IgD-negative memory B cell (primary cell): ENCODE data around the gene LGALS7B. TPM values are rescaled to one million over a fixed set of nuclear protein-coding genes. Genes with fewer than 3 reads are reported as not detected.
A peak's percentile ranks its signal among the peaks of the same experiment; 100 is the strongest.

Source experiments
- H3K27ac Mint-ChIP-seq, 3 donors: one replicate each; pipeline ENCODE4 v1.8.0; 2020 to 2022; ENCODE audit warnings: mild to moderate bottlenecking in 3 of 3, mixed read lengths in 3 of 3, moderate library complexity in 1 of 3
- H3K27me3 Mint-ChIP-seq: one replicate; pipeline ENCODE4 v1.8.0; 2021; ENCODE audit warnings: mixed read lengths
- H3K36me3 Mint-ChIP-seq: one replicate; pipeline ENCODE4 v1.8.0; 2020; ENCODE audit warnings: mild to moderate bottlenecking, mixed read lengths
- H3K4me1 Mint-ChIP-seq, 3 donors: one replicate each; pipeline ENCODE4 v1.8.0; 2020 to 2022; ENCODE audit warnings: mixed read lengths in 3 of 3, mild to moderate bottlenecking in 1 of 3
- H3K4me3 Mint-ChIP-seq, 4 donors: one replicate each; pipeline ENCODE4 v1.8.0; 2020 to 2022; ENCODE audit warnings: mild to moderate bottlenecking in 4 of 4, mixed read lengths in 4 of 4, moderate library complexity in 3 of 4
- H3K9me3 Mint-ChIP-seq, 3 donors: one replicate each; pipeline ENCODE4 v1.8.0; 2020 to 2021; ENCODE audit warnings: mixed read lengths in 3 of 3, mild to moderate bottlenecking in 1 of 3
- polyA plus RNA-seq: library from polyadenylated mRNA; unstranded; fragments of 300-500 nt; fragmentation: Illumina TruSeq; gene quantifications from one replicate; pipeline ENCODE4 v1.2.3, GENCODE V29; 2021

The LGALS7B gene
- polyA plus RNA-seq, 1 donor from 2014 or later, result not detected

GRCh38 chr19:38836983-38837626 is 48.1 kb downstream of the LGALS7B start:
- H3K27ac Mint-ChIP-seq, result peak overlapping the region in 2 of 3 donors; percentile 31 to 43
- peaks cover 3% of the 10 kb centered on the region for H3K36me3 Mint-ChIP-seq

GRCh38 chr19:38837656-38838121 is 48.7 kb downstream of the LGALS7B start:
- Mint-ChIP-seq H3K4me3 (peak overlapping the region in 1 of 4 donors; percentile 38), H3K9me3 (no peaks in the 10 kb centered on the region), H3K36me3 (peaks cover 7% of the 10 kb centered on the region), H3K27me3 (no peaks in the 10 kb centered on the region), H3K4me1 (peaks cover 6 to 10% (median 7%) of the 10 kb centered on the region in 3 donors), H3K27ac (peak overlapping the region in 1 of 3 donors; percentile 43)

More at GRCh38 chr19:38836983-38837626, 48.1 kb downstream of the LGALS7B start:
- Mint-ChIP-seq H3K9me3 (no peaks in the 10 kb centered on the region), H3K4me3 (peak overlapping the region in 1 of 4 donors; percentile 38), H3K27me3 (no peaks in the 10 kb centered on the region), H3K4me1 (peaks cover 1 to 6% (median 3%) of the 10 kb centered on the region in 3 donors)

- Mint-ChIP-seq H3K9me3 (no peaks in the 10 kb centered on the region), H3K36me3 (peaks cover 7% of the 10 kb centered on the region), H3K27me3 (no peaks in the 10 kb centered on the region), H3K4me3 (no peak overlapping the region), H3K27ac (peak overlapping the region; percentile 59 to 81 (median 71)), H3K4me1 (peaks cover 6 to 17% (median 12%) of the 10 kb centered on the region in 3 donors)
Observed at GRCh38 chr19:38838208-38838985, 49.4 kb downstream of the LGALS7B start.

- peak overlapping the region; percentile 59 to 84 (median 71) for H3K27ac Mint-ChIP-seq
- peak overlapping the region in 2 of 4 donors; percentile 12 to 35 for H3K4me3 Mint-ChIP-seq
- no peaks in the 10 kb centered on the region for H3K9me3 Mint-ChIP-seq
- peaks cover 11 to 24% (median 17%) of the 10 kb centered on the region in 3 donors for H3K4me1 Mint-ChIP-seq
- peaks cover 8% of the 10 kb centered on the region for H3K36me3 Mint-ChIP-seq
- no peaks in the 10 kb centered on the region for H3K27me3 Mint-ChIP-seq
Observed at GRCh38 chr19:38838986-38839761, 50.2 kb downstream of the LGALS7B start.

GRCh38 chr19:38839816-38840582 is 51.0 kb downstream of the LGALS7B start:
- H3K27ac Mint-ChIP-seq, result peak overlapping the region in 2 of 3 donors; percentile 71 to 84
- peaks cover 11% of the 10 kb centered on the region for H3K36me3 Mint-ChIP-seq
- H3K27me3 Mint-ChIP-seq, result no peaks in the 10 kb centered on the region
- H3K4me1 Mint-ChIP-seq, result peaks cover 16 to 28% (median 21%) of the 10 kb centered on the region in 3 donors
- no peaks in the 10 kb centered on the region for H3K9me3 Mint-ChIP-seq
- no peak overlapping the region for H3K4me3 Mint-ChIP-seq

GRCh38 chr19:38840583-38840968 is 51.6 kb downstream of the LGALS7B start:
- Mint-ChIP-seq H3K27me3 (no peaks in the 10 kb centered on the region), H3K4me1 (peaks cover 16 to 31% (median 23%) of the 10 kb centered on the region in 3 donors), H3K4me3 (no peak overlapping the region), H3K36me3 (peaks cover 11% of the 10 kb centered on the region), H3K27ac (peak overlapping the region in 2 of 3 donors; percentile 32 to 59), H3K9me3 (no peaks in the 10 kb centered on the region)

Other genes with a start within 250 kb of the LGALS7B start
- gene MAP4K1, start 171.2 kb upstream of the LGALS7B start, polyA plus RNA-seq, result 250 TPM
- 371 TPM for gene EIF3K, start 170.0 kb upstream of the LGALS7B start, polyA plus RNA-seq
- 21.8 TPM for gene ACTN4, start 141.6 kb upstream of the LGALS7B start, polyA plus RNA-seq
- gene CAPN12, start 44.7 kb upstream of the LGALS7B start, polyA plus RNA-seq, result 31.6 TPM
- gene LGALS7, start 15.7 kb upstream of the LGALS7B start, polyA plus RNA-seq, result not detected
- not detected for gene LGALS4, start 23.7 kb downstream of the LGALS7B start, polyA plus RNA-seq
- gene ECH1, start 42.6 kb downstream of the LGALS7B start, polyA plus RNA-seq, result 307 TPM
- 78.9 TPM for gene HNRNPL, start 60.8 kb downstream of the LGALS7B start, polyA plus RNA-seq
- gene RINL, start 89.1 kb downstream of the LGALS7B start, polyA plus RNA-seq, result 61.3 TPM
- 45.5 TPM for gene SIRT2, start 110.4 kb downstream of the LGALS7B start, polyA plus RNA-seq
- 18.2 TPM for gene NFKBIB, start 110.8 kb downstream of the LGALS7B start, polyA plus RNA-seq
- not detected for gene CCER2, start 123.0 kb downstream of the LGALS7B start, polyA plus RNA-seq
- 21.7 TPM for gene SARS2, start 141.6 kb downstream of the LGALS7B start, polyA plus RNA-seq
- 75.4 TPM for gene MRPS12, start 141.7 kb downstream of the LGALS7B start, polyA plus RNA-seq
- gene FBXO17, start 186.5 kb downstream of the LGALS7B start, polyA plus RNA-seq, result not detected
- gene FBXO27, start 243.3 kb downstream of the LGALS7B start, polyA plus RNA-seq, result 0.38 TPM